Measurements from ENCODE around the gene MED22.

DNA sequence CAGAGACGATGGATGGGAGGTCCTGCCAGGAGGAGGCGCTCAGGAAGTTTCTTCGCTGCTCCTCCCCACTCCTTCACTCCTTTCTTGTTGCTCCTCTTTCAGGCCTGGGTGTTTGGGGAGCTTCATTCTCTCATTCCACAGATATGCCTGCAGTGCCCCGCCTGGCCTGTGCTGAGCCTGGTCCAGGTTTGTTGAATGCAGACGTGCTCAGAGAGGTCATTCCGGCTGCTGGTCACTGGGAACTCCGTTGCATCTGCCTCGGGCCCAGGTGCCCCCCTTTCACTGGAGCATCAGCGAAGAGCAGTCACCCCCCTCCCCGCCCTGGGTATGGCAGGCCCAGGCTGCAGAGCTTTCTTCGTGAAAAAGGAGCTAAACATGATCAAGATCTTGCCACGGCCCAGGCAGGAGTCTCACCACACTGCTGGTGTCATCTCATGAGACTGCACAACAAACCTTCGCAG, 27.5 kb downstream of the MED22 start:
- TF ChIP-seq, protein P1, sequence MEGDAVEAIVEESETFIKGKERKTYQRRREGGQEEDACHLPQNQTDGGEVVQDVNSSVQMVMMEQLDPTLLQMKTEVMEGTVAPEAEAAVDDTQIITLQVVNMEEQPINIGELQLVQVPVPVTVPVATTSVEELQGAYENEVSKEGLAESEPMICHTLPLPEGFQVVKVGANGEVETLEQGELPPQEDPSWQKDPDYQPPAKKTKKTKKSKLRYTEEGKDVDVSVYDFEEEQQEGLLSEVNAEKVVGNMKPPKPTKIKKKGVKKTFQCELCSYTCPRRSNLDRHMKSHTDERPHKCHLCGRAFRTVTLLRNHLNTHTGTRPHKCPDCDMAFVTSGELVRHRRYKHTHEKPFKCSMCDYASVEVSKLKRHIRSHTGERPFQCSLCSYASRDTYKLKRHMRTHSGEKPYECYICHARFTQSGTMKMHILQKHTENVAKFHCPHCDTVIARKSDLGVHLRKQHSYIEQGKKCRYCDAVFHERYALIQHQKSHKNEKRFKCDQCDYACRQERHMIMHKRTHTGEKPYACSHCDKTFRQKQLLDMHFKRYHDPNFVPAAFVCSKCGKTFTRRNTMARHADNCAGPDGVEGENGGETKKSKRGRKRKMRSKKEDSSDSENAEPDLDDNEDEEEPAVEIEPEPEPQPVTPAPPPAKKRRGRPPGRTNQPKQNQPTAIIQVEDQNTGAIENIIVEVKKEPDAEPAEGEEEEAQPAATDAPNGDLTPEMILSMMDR (IDR thresholded peaks at IDR 0.05 in 2 of 3, conservative IDR thresholded peaks at IDR 0.05 in 1 of 3; ENCODE audit: borderline replicate concordance in 1 of 3, insufficient read depth in 1 of 3, low read depth in 2 of 3, low read length in 2 of 3), result no peak; a peak in 1 of 6 replicates
- TF ChIP-seq POLR2A (IDR thresholded peaks at IDR 0.05; ENCODE audit: borderline replicate concordance, extremely low read depth, insufficient read depth, insufficient read length), result no peak
